Suprapubic skin (tissue), 3 donors: ENCODE results near the gene PAK5.

Experiments used
- CTCF ChIP-seq, 2 donors: fragments of 200-600 bp in 1 of 2; fragments of 450-650 bp in 1 of 2; sonication (generic) in 1 of 2; IDR thresholded peaks; one replicate each; pipeline ENCODE4 v1.5.1; 2016 to 2019; ENCODE audit warnings: antibody characterized with exemption in 2 of 2, mild to moderate bottlenecking in 1 of 2, moderate library complexity in 1 of 2
- POLR2A ChIP-seq, 2 donors: fragments of 450-650 bp; IDR thresholded peaks; one replicate each; pipeline ENCODE4 v1.6.1; 2017; ENCODE audit warnings: antibody characterized with exemption in 2 of 2, mild to moderate bottlenecking in 2 of 2, moderate library complexity in 2 of 2

GRCh38 chr20:9532069-9532838 is 306.6 kb downstream of the PAK5 start:
- TF ChIP-seq CTCF (IDR thresholded peaks at IDR 0.05) = no peak
- TF ChIP-seq POLR2A (IDR thresholded peaks at IDR 0.05) = no peak
